Muscle layer of colon (tissue), 2 donors: ENCODE results near the gene MRPL2.
"Not testable (repeated sequence)": the region's sequence is repeated elsewhere in the genome, so short reads cannot be mapped to it uniquely, and the experiment has no call there.

Source experiments
- H3K27ac ChIP-seq: one replicate; pipeline ENCODE4 v1.7.0; 2013; ENCODE audit warnings: low read depth, mild to moderate bottlenecking, low read length, moderate library complexity
- H3K27me3 ChIP-seq, 2 donors: one replicate each; pipeline ENCODE4 v1.7.0; 2013; ENCODE audit warnings: low read length in 2 of 2, mild to moderate bottlenecking in 2 of 2; ENCODE audit not compliant: insufficient read depth in 2 of 2, control insufficient read depth in 1 of 2
- H3K36me3 ChIP-seq: one replicate; pipeline ENCODE4 v1.7.0; 2013; ENCODE audit warnings: mild to moderate bottlenecking, low read length; ENCODE audit not compliant: insufficient read depth
- H3K4me1 ChIP-seq: one replicate; pipeline ENCODE4 v1.7.0; 2013; ENCODE audit warnings: mild to moderate bottlenecking, low read length; ENCODE audit not compliant: insufficient read depth
- H3K4me3 ChIP-seq, 2 donors: one replicate each; pipeline ENCODE4 v1.7.0; 2013; ENCODE audit warnings: low read length in 2 of 2, low read depth in 1 of 2, mild to moderate bottlenecking in 1 of 2, moderate library complexity in 1 of 2
- H3K9ac ChIP-seq: one replicate; pipeline ENCODE4 v1.7.0; 2013; ENCODE audit warnings: low read length
- H3K9me3 ChIP-seq: one replicate; pipeline ENCODE4 v1.7.0; 2013; ENCODE audit warnings: mild to moderate bottlenecking, low read length
- donor health status: abdominal sarcoma.
- donor health status: Adenocarcinoma of cecum.

The MRPL2 gene

GRCh38 chr6:43092635-43093034 is 33.4 kb upstream of the MRPL2 start:
- no peak overlapping the region for H3K9ac ChIP-seq
- H3K9me3 ChIP-seq, result no peaks in the 10 kb centered on the region
- no peak overlapping the region for H3K4me3 ChIP-seq
- peaks cover 5% of the 10 kb centered on the region for H3K4me1 ChIP-seq
- H3K27ac ChIP-seq, result no peak overlapping the region
- H3K36me3 ChIP-seq, result no peaks in the 10 kb centered on the region
- H3K27me3 ChIP-seq, result no peaks in the 10 kb centered on the region

GRCh38 chr6:43091436-43091991 is 32.3 kb upstream of the MRPL2 start:
- H3K36me3 ChIP-seq, result no peaks in the 10 kb centered on the region
- no peaks in the 10 kb centered on the region for H3K9me3 ChIP-seq
- peaks cover 5% of the 10 kb centered on the region for H3K4me1 ChIP-seq
- no peaks in the 10 kb centered on the region for H3K27me3 ChIP-seq
- no peak overlapping the region for H3K4me3 ChIP-seq
- H3K27ac ChIP-seq, result no peak overlapping the region
- no peak overlapping the region for H3K9ac ChIP-seq

- no peaks in the 10 kb centered on the region for H3K36me3 ChIP-seq
- no peaks in the 10 kb centered on the region for H3K9me3 ChIP-seq
- H3K27me3 ChIP-seq, result no peaks in the 10 kb centered on the region
- peaks cover 5% of the 10 kb centered on the region for H3K4me1 ChIP-seq
- H3K9ac ChIP-seq, result no peak overlapping the region
- H3K27ac ChIP-seq, result no peak overlapping the region
- H3K4me3 ChIP-seq, result no peak overlapping the region
Observed at GRCh38 chr6:43091020-43091419, 31.8 kb upstream of the MRPL2 start.

- H3K27ac ChIP-seq, result no peak overlapping the region
Observed at GRCh38 chr6:43090559-43090956, 31.3 kb upstream of the MRPL2 start.

GRCh38 chr6:43089874-43090558 is 30.8 kb upstream of the MRPL2 start:
- peaks cover 5% of the 10 kb centered on the region for H3K4me1 ChIP-seq
- H3K36me3 ChIP-seq, result no peaks in the 10 kb centered on the region
- H3K27me3 ChIP-seq, result no peaks in the 10 kb centered on the region
- H3K27ac ChIP-seq, result no peak overlapping the region
- no peak overlapping the region for H3K9ac ChIP-seq
- H3K9me3 ChIP-seq, result no peaks in the 10 kb centered on the region
- H3K4me3 ChIP-seq, result no peak overlapping the region

More at GRCh38 chr6:43090559-43090956, 31.3 kb upstream of the MRPL2 start:
- Histone ChIP-seq H3K4me1 (peaks cover 5% of the 10 kb centered on the region), H3K36me3 (no peaks in the 10 kb centered on the region), H3K27me3 (no peaks in the 10 kb centered on the region), H3K9ac (no peak overlapping the region), H3K9me3 (no peaks in the 10 kb centered on the region), H3K4me3 (no peak overlapping the region)

- Histone ChIP-seq H3K9me3 (no peaks in the 10 kb centered on the region), H3K27ac (no peak overlapping the region), H3K4me3 (no peak overlapping the region), H3K36me3 (no peaks in the 10 kb centered on the region), H3K27me3 (no peaks in the 10 kb centered on the region), H3K4me1 (peaks cover 5% of the 10 kb centered on the region), H3K9ac (no peak overlapping the region)
Observed at GRCh38 chr6:43089467-43089866, 30.2 kb upstream of the MRPL2 start.

GRCh38 chr6:43088654-43089056 is 29.4 kb upstream of the MRPL2 start:
- Histone ChIP-seq H3K9ac (no peak overlapping the region), H3K36me3 (no peaks in the 10 kb centered on the region), H3K4me3 (no peak overlapping the region), H3K27ac (no peak overlapping the region), H3K27me3 (no peaks in the 10 kb centered on the region), H3K9me3 (no peaks in the 10 kb centered on the region), H3K4me1 (peaks cover 5% of the 10 kb centered on the region)

GRCh38 chr6:43086022-43086658 is 26.9 kb upstream of the MRPL2 start:
- Histone ChIP-seq H3K4me1 (no peaks in the 10 kb centered on the region), H3K4me3 (no peak overlapping the region), H3K27ac (no peak overlapping the region), H3K36me3 (no peaks in the 10 kb centered on the region), H3K9ac (no peak overlapping the region), H3K27me3 (no peaks in the 10 kb centered on the region), H3K9me3 (no peaks in the 10 kb centered on the region)

GRCh38 chr6:43082806-43083655 is 23.8 kb upstream of the MRPL2 start:
- Histone ChIP-seq H3K9me3 (no peaks in the 10 kb centered on the region), H3K4me3 (no peak overlapping the region), H3K4me1 (no peaks in the 10 kb centered on the region), H3K27ac (no peak overlapping the region), H3K9ac (no peak overlapping the region), H3K36me3 (no peaks in the 10 kb centered on the region), H3K27me3 (no peaks in the 10 kb centered on the region)

- not testable (repeated sequence) for H3K27me3 ChIP-seq, H3K27ac ChIP-seq, H3K4me3 ChIP-seq, H3K9me3 ChIP-seq, H3K4me1 ChIP-seq, H3K9ac ChIP-seq, H3K36me3 ChIP-seq
Observed at GRCh38 chr6:43081922-43082321, 22.7 kb upstream of the MRPL2 start.

- H3K27ac ChIP-seq, result no peak overlapping the region
- H3K27me3 ChIP-seq, result peaks cover 4 to 14% of the 10 kb centered on the region in 2 donors
- no peaks in the 10 kb centered on the region for H3K36me3 ChIP-seq
- H3K9ac ChIP-seq, result no peak overlapping the region
- no peak overlapping the region for H3K4me3 ChIP-seq
- peaks cover 6% of the 10 kb centered on the region for H3K4me1 ChIP-seq
- no peaks in the 10 kb centered on the region for H3K9me3 ChIP-seq
Observed at GRCh38 chr6:43081043-43081442, 21.8 kb upstream of the MRPL2 start.
